HCT116 (cell line): ENCODE data around the gene ANGPTL1. TPM values are rescaled to one million over a fixed set of nuclear protein-coding genes. Genes with fewer than 3 reads are reported as not detected.

ENCODE experiments used
- ATAC-seq: fragments of 200-7000 bp; cut with Tn5 transposase; 2 replicates; pipeline ENCODE4 v1.9.1; 2020; ENCODE audit warnings: mild to moderate bottlenecking, moderate library complexity
- Bru-seq: library from RNA; stranded (reverse); fragments of 400-500 nt; gene quantifications from one replicate; lab custom pipeline; 2021; lab: Mats Ljungman, UMichigan
- BruChase-seq, 2 experiments: library from RNA; stranded (reverse); fragments of 400-500 nt; gene quantifications; one replicate each; lab custom pipeline; 2021; lab: Mats Ljungman, UMichigan
- BruUV-seq: library from RNA; stranded (reverse); fragments of 400-500 nt; replicated peaks from 2 replicates; lab custom pipeline; 2021; lab: Mats Ljungman, UMichigan
- CTCF ChIA-PET: fragments of 300-600 bp; sonication (Branson Sonifier 250); formaldehyde crosslinking; loops from one replicate; lab custom pipeline; 2021; ENCODE audit warnings: antibody characterized with exemption; lab: Charles Lee
- POLR2A ChIA-PET: fragments of 300-600, 350-600 bp; sonication (Branson Sonifier 250); formaldehyde crosslinking; loops from one replicate; lab custom pipeline; 2021; ENCODE audit warnings: antibody characterized with exemption; lab: Charles Lee
- RAD21 ChIA-PET, 2 experiments: fragments of 300-600 bp; sonication (Branson Sonifier 250); formaldehyde crosslinking; loops; one replicate each; lab custom pipeline; 2023; ENCODE audit warnings: low total read pairs in 2 of 2; ENCODE audit not compliant: uncharacterized antibody in 2 of 2, unreplicated experiment in 2 of 2, low non-redundant PET in 1 of 2; lab: Charles Lee
- DNase-seq: peaks from one replicate; pipeline ENCODE4 v3.0.0-alpha.2; 2010; ENCODE audit warnings: low read depth, low spot score
- H2AFZ ChIP-seq: fragments of 200-600 bp; shearing (Covaris generic), sonication (generic); 2 replicates; pipeline ENCODE4 v1.6.1; 2017; ENCODE audit warnings: low read depth, mixed run types, mixed read lengths, antibody characterized with exemption, low read length; ENCODE audit not compliant: poor library complexity, severe bottlenecking
- H3K27ac ChIP-seq: 2 replicates; pipeline ENCODE4 v1.5.1; 2012; ENCODE audit warnings: low read depth, low read length
- H3K27me3 ChIP-seq: fragments of 200-600 bp; sonication (generic); 2 replicates; pipeline ENCODE4 v1.6.1; 2016; ENCODE audit warnings: mixed run types, low read length, mixed read lengths; ENCODE audit not compliant: insufficient read depth
- H3K36me3 ChIP-seq, 2 experiments: fragments of 200-500 bp in 1 of 2; fragments of 200-600 bp in 1 of 2; sonication (Bioruptor generic) in 1 of 2; sonication (generic) in 1 of 2; 2 replicates each; pipeline versions ENCODE4 v1.5.1 to v1.6.1; 2014 to 2016; ENCODE audit warnings: low read length in 2 of 2, inconsistent platforms in 1 of 2, mixed read lengths in 1 of 2, mixed run types in 1 of 2; ENCODE audit not compliant: insufficient read depth in 2 of 2, control insufficient read depth in 1 of 2
- H3K4me1 ChIP-seq, 2 experiments: fragments of 200-600 bp in 1 of 2; sonication (generic) in 1 of 2; 2 replicates each; pipeline versions ENCODE4 v1.5.1 to v1.6.1; 2012 to 2017; ENCODE audit warnings: low read length in 2 of 2, inconsistent platforms in 1 of 2, mild to moderate bottlenecking in 1 of 2, mixed read lengths in 1 of 2, mixed run types in 1 of 2, moderate library complexity in 1 of 2; ENCODE audit not compliant: insufficient read depth in 2 of 2, control insufficient read depth in 1 of 2
- H3K4me2 ChIP-seq: fragments of 200-600 bp; sonication (generic); 2 replicates; pipeline ENCODE4 v1.6.1; 2017; ENCODE audit warnings: mixed run types, low read length, mixed read lengths
- H3K4me3 ChIP-seq, 2 experiments: fragments of 200-600 bp in 1 of 2; sonication (generic) in 1 of 2; replicated peaks in 1 of 2; 2 replicates each; pipeline ENCODE4 v1.5.1; 2011 to 2016; ENCODE audit warnings: low read length in 2 of 2, control low read depth in 1 of 2, low read depth in 1 of 2, mild to moderate bottlenecking in 1 of 2, mixed read lengths in 1 of 2, mixed run types in 1 of 2
- H3K79me2 ChIP-seq: fragments of 200-600 bp; sonication (generic); 2 replicates; pipeline ENCODE4 v1.6.1; 2017; ENCODE audit warnings: mild to moderate bottlenecking, mixed run types, low read length, moderate library complexity, mixed read lengths; ENCODE audit not compliant: insufficient read depth
- H3K9ac ChIP-seq: fragments of 200-600 bp; sonication (generic); 2 replicates; pipeline ENCODE4 v1.6.1; 2016; ENCODE audit warnings: low read length, mixed read lengths
- H3K9me2 ChIP-seq: fragments of 200-600 bp; sonication (generic), shearing (Covaris generic); 2 replicates; pipeline ENCODE4 v1.6.1; 2017; ENCODE audit warnings: mixed run types, mild to moderate bottlenecking, moderate library complexity; ENCODE audit not compliant: insufficient read depth
- H3K9me3 ChIP-seq, 2 experiments: fragments of 200-500 bp in 1 of 2; fragments of 200-600 bp in 1 of 2; sonication (Bioruptor generic) in 1 of 2; sonication (generic) in 1 of 2; 2 replicates each; pipeline ENCODE4 v1.6.1; 2014 to 2017; ENCODE audit warnings: low read length in 2 of 2, mixed read lengths in 2 of 2, inconsistent platforms in 1 of 2, low read depth in 1 of 2, mild to moderate bottlenecking in 1 of 2, mixed run types in 1 of 2, moderate library complexity in 1 of 2; ENCODE audit not compliant: control insufficient read depth in 1 of 2, insufficient read depth in 1 of 2
- H4K20me1 ChIP-seq: fragments of 200-600 bp; sonication (generic), shearing (Covaris generic); 2 replicates; pipeline ENCODE4 v1.6.1; 2017; ENCODE audit warnings: mixed run types, mild to moderate bottlenecking, moderate library complexity; ENCODE audit not compliant: insufficient read depth
- CBX3 ChIP-seq: IDR thresholded peaks from 2 replicates; pipeline ENCODE4 v1.6.1; 2012; ENCODE audit warnings: low read depth
- CEBPB ChIP-seq: IDR thresholded peaks from 2 replicates; pipeline ENCODE4 v1.6.1; 2012; ENCODE audit warnings: low read depth
- EGR1 ChIP-seq: IDR thresholded peaks from 2 replicates; pipeline ENCODE4 v1.6.1; 2012; ENCODE audit warnings: low read depth
- ELF1 ChIP-seq: IDR thresholded peaks from 2 replicates; pipeline ENCODE4 v1.6.1; 2012; ENCODE audit warnings: low read depth, borderline replicate concordance
- EZH2 ChIP-seq: fragments of 200-600 bp; sonication (generic); IDR thresholded peaks from 2 replicates; pipeline ENCODE4 v1.6.1; 2017; ENCODE audit warnings: antibody characterized with exemption, mixed run types
- EZH2phosphoT487 ChIP-seq: fragments of 200-600 bp; IDR thresholded peaks from 2 replicates; pipeline ENCODE4 v1.6.1; 2018; ENCODE audit warnings: antibody characterized with exemption, borderline replicate concordance
- FOSL1 ChIP-seq: IDR thresholded peaks from 2 replicates; pipeline ENCODE4 v1.6.1; 2012; ENCODE audit warnings: low read depth
- JUND ChIP-seq: IDR thresholded peaks from 2 replicates; pipeline ENCODE4 v1.6.1; 2012
- POLR2AphosphoS5 ChIP-seq: IDR thresholded peaks from 2 replicates; pipeline ENCODE4 v1.6.1; 2011; ENCODE audit warnings: mild to moderate bottlenecking, low read depth, low read length, moderate library complexity
- SIN3A ChIP-seq: IDR thresholded peaks from 2 replicates; pipeline ENCODE4 v1.6.1; 2012; ENCODE audit warnings: low read depth
- SP1 ChIP-seq: IDR thresholded peaks from 2 replicates; pipeline ENCODE4 v1.6.1; 2012; ENCODE audit warnings: low read depth
- SRF ChIP-seq: IDR thresholded peaks from 2 replicates; pipeline ENCODE4 v1.6.1; 2012; ENCODE audit warnings: low read depth
- TCF7L2 ChIP-seq: IDR thresholded peaks from 2 replicates; pipeline ENCODE4 v1.7.0; 2011; ENCODE audit warnings: borderline replicate concordance, inconsistent platforms; ENCODE audit not compliant: insufficient read depth, insufficient read length; ENCODE audit errors: extremely low read depth
- YY1 ChIP-seq: IDR thresholded peaks from 2 replicates; pipeline ENCODE4 v1.6.1; 2011; ENCODE audit warnings: low read length, low read depth, moderate library complexity, mild to moderate bottlenecking; ENCODE audit not compliant: insufficient replicate concordance; ENCODE audit errors: extremely low read depth
- ZFX ChIP-seq: fragments of 450-650 bp; IDR thresholded peaks from 2 replicates; pipeline ENCODE4 v1.6.1; 2017
- ZNF274 ChIP-seq: fragments of 200-500 bp; sonication (Bioruptor generic); IDR thresholded peaks from 2 replicates; pipeline ENCODE4 v1.6.1; 2014; ENCODE audit warnings: mild to moderate bottlenecking, low read depth, low read length, inconsistent platforms
- intact Hi-C: fragments of 100-400 bp; cut with micrococcal nuclease; formaldehyde crosslinking; loops from 2 replicates; pipeline ENCODE4 v1.10.0; 2022
- long read RNA-seq: library from polyadenylated mRNA; unstranded; transcript quantifications from one replicate; pipeline ENCODE4 v2.0.0, GENCODE V29; 2021; ENCODE audit not compliant: unreplicated experiment
- polyA plus RNA-seq: library from polyadenylated mRNA; unstranded; fragments of >200 nt; gene quantifications from 2 replicates; pipeline ENCODE4 v1.2.1, GENCODE V29; 2012; ENCODE audit warnings: missing spikeins
- total RNA-seq: library from RNA; stranded (reverse); gene quantifications from one replicate; pipeline ENCODE4 v1.2.1, GENCODE V29; 2021; ENCODE audit not compliant: unreplicated experiment
- TF ChIP-seq, protein P1 (sequence below), 3 experiments: fragments of 200-600 bp in 1 of 3; sonication (generic) in 1 of 3; IDR thresholded peaks in 2 of 3; conservative IDR thresholded peaks in 1 of 3; 2 replicates each; pipeline ENCODE4 v1.5.1; 2012 to 2017; ENCODE audit warnings: low read depth in 2 of 3, low read length in 2 of 3, antibody characterized with exemption in 1 of 3, borderline replicate concordance in 1 of 3, control low read depth in 1 of 3, mild to moderate bottlenecking in 1 of 3, mixed read lengths in 1 of 3, mixed run types in 1 of 3, moderate library complexity in 1 of 3; ENCODE audit not compliant: insufficient read depth in 1 of 3

Gene ANGPTL1, protein sequence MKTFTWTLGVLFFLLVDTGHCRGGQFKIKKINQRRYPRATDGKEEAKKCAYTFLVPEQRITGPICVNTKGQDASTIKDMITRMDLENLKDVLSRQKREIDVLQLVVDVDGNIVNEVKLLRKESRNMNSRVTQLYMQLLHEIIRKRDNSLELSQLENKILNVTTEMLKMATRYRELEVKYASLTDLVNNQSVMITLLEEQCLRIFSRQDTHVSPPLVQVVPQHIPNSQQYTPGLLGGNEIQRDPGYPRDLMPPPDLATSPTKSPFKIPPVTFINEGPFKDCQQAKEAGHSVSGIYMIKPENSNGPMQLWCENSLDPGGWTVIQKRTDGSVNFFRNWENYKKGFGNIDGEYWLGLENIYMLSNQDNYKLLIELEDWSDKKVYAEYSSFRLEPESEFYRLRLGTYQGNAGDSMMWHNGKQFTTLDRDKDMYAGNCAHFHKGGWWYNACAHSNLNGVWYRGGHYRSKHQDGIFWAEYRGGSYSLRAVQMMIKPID
- total RNA-seq: 0.34 TPM
- polyA plus RNA-seq: 0.03 TPM in 1 of 2 replicates, not detected in the other
- not detected for Bru-seq, nascent RNA
- not detected for BruChase-seq, experiment 1, labeled RNA remaining after a 6-hour chase
- percentile 4 among the genes with signal in this experiment for BruChase-seq, experiment 2, labeled RNA remaining after a 2-hour chase
- long read RNA-seq: 0 reads

DNA sequence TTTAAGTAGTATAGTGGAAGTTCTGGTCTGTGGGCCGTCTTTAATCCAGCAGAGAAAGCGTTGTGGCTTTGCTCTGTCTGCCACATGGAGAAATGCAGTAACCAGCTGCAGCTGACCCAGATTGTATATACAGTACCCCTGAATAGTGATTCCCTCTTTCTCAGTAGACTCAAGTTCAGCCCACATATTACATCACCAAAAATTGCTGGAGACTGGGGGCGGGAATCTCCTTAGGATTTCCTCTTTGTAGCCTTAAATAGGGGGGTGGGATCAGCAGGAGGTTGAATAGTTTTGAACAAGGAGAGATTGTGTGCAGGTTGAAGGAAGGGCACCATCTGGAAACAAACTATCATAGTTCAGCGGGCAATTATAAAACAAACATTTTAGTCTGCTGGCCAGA, at the start of gene ANGPTL1:
Gene ANGPTL1 (minus strand): TSS at position 134 of the 400 bp plus-strand sequence. CDS start 5,301 bp downstream, outside the sequence.
- Histone ChIP-seq H3K27ac (no peak within 1 kb of the TSS), H3K4me3 (no peak within 1 kb of the TSS), H3K4me2 (no peak within 1 kb of the TSS), H3K9me3 (no peaks in the 10 kb centered on the region), H4K20me1 (no peaks in the 10 kb centered on the region), H3K27me3 (no peaks in the 10 kb centered on the region), H2AFZ (no peak within 1 kb of the TSS), H3K36me3 (no peaks in the 10 kb centered on the region), H3K9me2 (no peaks in the 10 kb centered on the region), H3K79me2 (no peaks in the 10 kb centered on the region), H3K9ac (no peak within 1 kb of the TSS), H3K4me1 (peaks cover 0 to 3% of the 10 kb centered on the region in 2 experiments; a peak in 1 of 4 replicates)
- RAD21 ChIA-PET: no interaction called here
- intact Hi-C loops: no loop called here
- POLR2A ChIA-PET: no interaction called here
- CTCF ChIA-PET: no interaction called here
- no TSS peak for BruUV-seq
- ATAC-seq (no peak), DNase-seq (no peak)
- TF ChIP-seq SP1 (no peak), EZH2phosphoT487 (no peak), EZH2 (no peak), EGR1 (no peak), CBX3 (no peak), ELF1 (no peak), SIN3A (no peak)

DNA sequence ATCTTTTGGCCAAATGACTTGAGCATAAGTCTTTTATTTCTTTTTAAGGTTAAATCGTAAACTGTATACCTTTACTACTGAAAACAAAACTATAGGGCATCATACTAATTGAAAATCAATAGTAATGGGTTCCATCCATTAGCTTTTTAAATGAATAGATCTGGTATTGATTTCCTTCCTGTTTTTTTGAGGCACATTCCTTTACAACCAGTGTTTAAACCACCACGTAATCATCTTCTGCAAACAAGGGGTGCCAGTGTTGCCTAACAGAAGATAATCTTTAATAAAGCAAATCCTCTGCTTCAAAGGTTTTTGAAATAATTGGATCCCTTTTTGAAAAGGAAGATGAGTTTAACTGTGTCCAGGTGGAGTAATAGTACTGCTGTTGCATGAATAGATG, 48.7 kb upstream of the ANGPTL1 start:
- Histone ChIP-seq H3K4me1 (no peaks in the 10 kb centered on the region), H3K36me3 (no peaks in the 10 kb centered on the region), H4K20me1 (no peaks in the 10 kb centered on the region), H3K9me3 (no peaks in the 10 kb centered on the region), H3K27ac (no peak overlapping the region), H3K9me2 (no peaks in the 10 kb centered on the region), H3K9ac (no peak overlapping the region), H3K27me3 (no peaks in the 10 kb centered on the region), H2AFZ (no peak overlapping the region), H3K79me2 (no peaks in the 10 kb centered on the region), H3K4me2 (no peak overlapping the region), H3K4me3 (no peak overlapping the region)
- DNase-seq (no peak), ATAC-seq (no peak)
- CTCF ChIA-PET: no interaction called here
- POLR2A ChIA-PET: no interaction called here
- no TSS peak for BruUV-seq
- TF ChIP-seq ZFX: no peak
- no peak for TF ChIP-seq SIN3A
- no peak for TF ChIP-seq YY1
- TF ChIP-seq SP1: no peak
- no peak for TF ChIP-seq JUND
- TF ChIP-seq SRF: no peak
- no peak for TF ChIP-seq POLR2AphosphoS5
- TF ChIP-seq FOSL1: no peak
- TF ChIP-seq ZNF274: no peak
- TF ChIP-seq CEBPB: no peak
- TF ChIP-seq EGR1: no peak
- TF ChIP-seq, protein P1, sequence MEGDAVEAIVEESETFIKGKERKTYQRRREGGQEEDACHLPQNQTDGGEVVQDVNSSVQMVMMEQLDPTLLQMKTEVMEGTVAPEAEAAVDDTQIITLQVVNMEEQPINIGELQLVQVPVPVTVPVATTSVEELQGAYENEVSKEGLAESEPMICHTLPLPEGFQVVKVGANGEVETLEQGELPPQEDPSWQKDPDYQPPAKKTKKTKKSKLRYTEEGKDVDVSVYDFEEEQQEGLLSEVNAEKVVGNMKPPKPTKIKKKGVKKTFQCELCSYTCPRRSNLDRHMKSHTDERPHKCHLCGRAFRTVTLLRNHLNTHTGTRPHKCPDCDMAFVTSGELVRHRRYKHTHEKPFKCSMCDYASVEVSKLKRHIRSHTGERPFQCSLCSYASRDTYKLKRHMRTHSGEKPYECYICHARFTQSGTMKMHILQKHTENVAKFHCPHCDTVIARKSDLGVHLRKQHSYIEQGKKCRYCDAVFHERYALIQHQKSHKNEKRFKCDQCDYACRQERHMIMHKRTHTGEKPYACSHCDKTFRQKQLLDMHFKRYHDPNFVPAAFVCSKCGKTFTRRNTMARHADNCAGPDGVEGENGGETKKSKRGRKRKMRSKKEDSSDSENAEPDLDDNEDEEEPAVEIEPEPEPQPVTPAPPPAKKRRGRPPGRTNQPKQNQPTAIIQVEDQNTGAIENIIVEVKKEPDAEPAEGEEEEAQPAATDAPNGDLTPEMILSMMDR (IDR thresholded peaks at IDR 0.05 in 2 of 3, conservative IDR thresholded peaks at IDR 0.05 in 1 of 3; ENCODE audit: borderline replicate concordance in 1 of 3, insufficient read depth in 1 of 3, low read depth in 2 of 3, low read length in 2 of 3): no peak
- TF ChIP-seq EZH2phosphoT487: no peak
- TF ChIP-seq ELF1: no peak
- TF ChIP-seq TCF7L2: no peak
- TF ChIP-seq CBX3: no peak
- RAD21 ChIA-PET: no interaction called here
- intact Hi-C loops: no loop called here
